VCaP (cell line): ENCODE results near the gene B3GALT6.
A peak's percentile ranks its signal among the peaks of the same experiment; 100 is the strongest.

ENCODE experiments used
- H3K27ac ChIP-seq: fragments of 450-650 bp; 2 replicates; pipeline ENCODE4 v1.5.1; 2017
- TF ChIP-seq, protein P1 (sequence below): fragments of 450-650 bp; conservative IDR thresholded peaks from 2 replicates; pipeline ENCODE4 v1.5.1; 2017; ENCODE audit warnings: mild to moderate bottlenecking, moderate library complexity

The B3GALT6 gene

GRCh38 chr1:1232208-1232795, at the start of gene B3GALT6:
Gene B3GALT6 (plus strand): TSS chr1:1232237. CDS start chr1:1232279, 42 bp downstream.
- TF ChIP-seq, protein P1, sequence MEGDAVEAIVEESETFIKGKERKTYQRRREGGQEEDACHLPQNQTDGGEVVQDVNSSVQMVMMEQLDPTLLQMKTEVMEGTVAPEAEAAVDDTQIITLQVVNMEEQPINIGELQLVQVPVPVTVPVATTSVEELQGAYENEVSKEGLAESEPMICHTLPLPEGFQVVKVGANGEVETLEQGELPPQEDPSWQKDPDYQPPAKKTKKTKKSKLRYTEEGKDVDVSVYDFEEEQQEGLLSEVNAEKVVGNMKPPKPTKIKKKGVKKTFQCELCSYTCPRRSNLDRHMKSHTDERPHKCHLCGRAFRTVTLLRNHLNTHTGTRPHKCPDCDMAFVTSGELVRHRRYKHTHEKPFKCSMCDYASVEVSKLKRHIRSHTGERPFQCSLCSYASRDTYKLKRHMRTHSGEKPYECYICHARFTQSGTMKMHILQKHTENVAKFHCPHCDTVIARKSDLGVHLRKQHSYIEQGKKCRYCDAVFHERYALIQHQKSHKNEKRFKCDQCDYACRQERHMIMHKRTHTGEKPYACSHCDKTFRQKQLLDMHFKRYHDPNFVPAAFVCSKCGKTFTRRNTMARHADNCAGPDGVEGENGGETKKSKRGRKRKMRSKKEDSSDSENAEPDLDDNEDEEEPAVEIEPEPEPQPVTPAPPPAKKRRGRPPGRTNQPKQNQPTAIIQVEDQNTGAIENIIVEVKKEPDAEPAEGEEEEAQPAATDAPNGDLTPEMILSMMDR: no peak
- H3K27ac ChIP-seq: peak within 1 kb of the TSS; percentile 97

DNA sequence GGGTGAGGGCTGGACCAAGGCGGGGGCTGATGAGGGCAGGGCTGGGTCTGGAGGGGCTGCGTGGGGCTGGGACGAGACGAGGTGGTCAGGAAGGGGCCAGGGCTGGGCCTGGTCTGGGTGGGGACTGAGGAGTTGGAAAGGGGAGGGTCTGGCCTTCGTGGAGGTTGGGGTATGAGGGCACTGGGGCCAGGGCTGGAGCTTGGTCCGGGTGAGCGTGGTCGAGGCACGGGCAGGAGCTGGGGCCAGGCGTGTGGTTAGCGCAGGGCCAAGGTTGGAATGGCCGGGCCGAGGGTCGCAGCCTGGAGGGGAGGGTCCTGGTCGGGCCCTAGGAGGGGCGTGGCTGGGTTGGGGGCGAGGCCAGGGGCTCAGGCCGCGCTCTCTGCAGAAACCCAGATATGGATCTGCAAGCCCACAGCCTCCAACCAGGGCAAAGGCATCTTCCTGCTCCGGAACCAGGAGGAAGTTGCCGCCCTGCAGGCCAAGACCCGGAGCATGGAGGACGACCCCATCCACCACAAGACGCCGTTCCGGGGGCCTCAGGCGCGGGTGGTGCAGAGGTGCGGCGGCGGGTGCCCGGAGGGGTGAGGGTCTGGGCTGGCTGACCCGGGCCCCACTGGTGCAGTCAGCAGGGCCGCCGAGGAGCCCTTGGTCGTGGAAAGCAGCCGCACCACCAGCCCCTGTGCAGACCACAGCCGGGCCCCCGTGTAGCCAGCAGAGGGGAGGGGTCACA, 49.4 kb upstream of the B3GALT6 start:
- no peak overlapping the region for H3K27ac ChIP-seq
- TF ChIP-seq, protein P1: no peak

DNA sequence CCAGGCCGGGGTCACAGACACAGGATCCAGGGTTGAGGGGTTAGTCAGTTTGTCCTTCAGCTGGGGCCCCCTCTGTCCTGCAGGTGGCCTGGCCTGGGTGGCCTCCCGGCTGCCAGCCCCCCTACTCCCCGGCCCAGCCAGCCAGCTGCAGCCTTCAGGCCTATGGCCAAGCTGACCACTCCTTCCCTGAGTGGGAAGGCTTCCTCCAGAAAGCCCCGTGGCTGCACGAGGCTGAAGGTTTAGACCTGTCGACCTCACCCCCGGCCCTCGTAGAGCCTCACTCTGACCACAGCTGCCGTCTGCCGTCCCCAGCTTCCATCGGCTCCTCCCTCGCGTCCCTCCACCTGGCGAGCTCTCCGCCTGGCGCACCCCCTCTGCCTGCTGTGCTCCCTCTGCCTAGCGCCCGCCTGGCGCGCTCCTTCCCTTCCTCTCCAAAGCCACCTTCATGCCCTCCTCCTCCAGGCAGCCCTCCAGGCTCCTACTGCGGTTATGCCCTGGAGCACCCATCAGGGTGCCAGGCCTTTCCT, 48.8 kb upstream of the B3GALT6 start:
- TF ChIP-seq, protein P1: no peak

DNA sequence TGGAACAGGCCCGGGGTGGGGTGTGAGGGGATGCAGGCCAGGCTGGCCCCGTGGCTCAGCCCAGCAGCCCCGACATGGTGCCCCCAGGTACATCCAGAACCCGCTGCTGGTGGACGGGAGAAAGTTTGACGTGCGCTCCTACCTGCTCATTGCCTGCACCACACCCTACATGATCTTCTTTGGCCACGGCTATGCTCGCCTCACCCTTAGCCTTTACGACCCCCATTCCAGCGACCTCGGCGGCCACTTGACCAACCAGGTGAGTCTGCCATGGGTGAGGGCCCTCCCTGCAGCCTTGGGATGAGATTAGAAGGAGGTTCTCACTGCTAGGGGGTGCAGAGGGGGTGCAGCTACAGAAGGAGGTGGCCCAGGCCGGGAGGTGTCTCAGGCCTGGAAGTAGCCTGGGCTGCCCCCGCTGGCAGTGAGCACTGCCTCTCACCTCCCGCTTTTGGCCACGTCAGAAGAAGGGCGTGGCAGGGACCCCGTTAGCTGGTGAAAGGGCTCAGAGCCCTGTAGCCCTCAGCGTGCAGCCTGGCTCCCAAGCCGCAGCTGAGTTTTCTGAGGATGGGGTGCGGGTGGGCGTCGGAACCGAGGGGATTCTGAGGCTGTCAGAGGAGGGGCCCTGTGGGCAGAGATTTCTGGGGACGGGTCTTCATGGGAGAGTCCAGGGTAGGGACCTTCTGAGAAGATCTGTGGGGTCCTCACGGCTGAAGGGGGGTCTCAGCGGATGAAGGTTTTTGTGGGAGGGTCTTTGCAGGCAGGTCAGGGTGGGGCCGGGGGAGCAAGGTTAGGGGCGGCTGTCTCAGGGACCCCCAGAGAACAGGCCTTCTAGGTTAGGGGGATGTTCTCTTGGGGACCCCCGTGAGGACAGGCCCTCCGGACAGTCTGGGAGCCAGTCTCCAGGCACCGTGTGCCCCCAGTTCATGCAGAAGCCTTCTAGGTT, 47.9 kb upstream of the B3GALT6 start:
- TF ChIP-seq, protein P1: no peak
- H3K27ac ChIP-seq: no peak overlapping the region

More for the DNA sequence above, 48.8 kb upstream of the B3GALT6 start:
- no peak overlapping the region for H3K27ac ChIP-seq

- TF ChIP-seq, protein P1: no peak
- no peak overlapping the region for H3K27ac ChIP-seq
These were observed 46.8 kb upstream of the B3GALT6 start for GRCh38 chr1:1185101-1185765.

DNA sequence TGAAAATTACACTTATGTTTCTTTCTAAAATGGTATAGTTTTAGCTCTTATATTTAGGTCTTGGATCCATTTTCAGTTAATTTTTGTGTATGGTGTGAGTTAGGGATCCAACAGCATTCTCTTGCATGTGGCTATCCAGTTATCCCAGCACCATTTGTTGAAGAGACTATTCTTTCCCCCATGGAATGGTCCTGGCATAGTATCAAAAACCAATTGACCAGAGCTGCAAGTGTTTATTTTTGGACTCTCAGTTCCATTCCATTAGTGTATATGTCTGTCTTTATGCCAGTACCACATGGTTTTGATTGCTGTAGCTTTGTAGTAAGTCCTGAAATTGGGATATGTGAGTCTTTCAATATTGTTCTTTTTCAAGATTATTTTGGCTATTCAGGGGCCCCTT, 44.1 kb upstream of the B3GALT6 start:
- TF ChIP-seq, protein P1: no peak
- no peak overlapping the region for H3K27ac ChIP-seq
